Regular cardiac myocyte (primary cell): ENCODE data around the gene SMIM11. TPM values are rescaled to one million over a fixed set of nuclear protein-coding genes. Genes with fewer than 3 reads are reported as not detected.

ENCODE experiments used
- total RNA-seq: library from RNA; depleted of rRNA; stranded (reverse); fragments of >200 nt; gene quantifications from 2 replicates; pipeline ENCODE4 v1.2.3, GENCODE V29; 2014

The SMIM11 gene, protein sequence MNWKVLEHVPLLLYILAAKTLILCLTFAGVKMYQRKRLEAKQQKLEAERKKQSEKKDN
- total RNA-seq: 2.7 and 5.6 TPM in 2 replicates

DNA sequence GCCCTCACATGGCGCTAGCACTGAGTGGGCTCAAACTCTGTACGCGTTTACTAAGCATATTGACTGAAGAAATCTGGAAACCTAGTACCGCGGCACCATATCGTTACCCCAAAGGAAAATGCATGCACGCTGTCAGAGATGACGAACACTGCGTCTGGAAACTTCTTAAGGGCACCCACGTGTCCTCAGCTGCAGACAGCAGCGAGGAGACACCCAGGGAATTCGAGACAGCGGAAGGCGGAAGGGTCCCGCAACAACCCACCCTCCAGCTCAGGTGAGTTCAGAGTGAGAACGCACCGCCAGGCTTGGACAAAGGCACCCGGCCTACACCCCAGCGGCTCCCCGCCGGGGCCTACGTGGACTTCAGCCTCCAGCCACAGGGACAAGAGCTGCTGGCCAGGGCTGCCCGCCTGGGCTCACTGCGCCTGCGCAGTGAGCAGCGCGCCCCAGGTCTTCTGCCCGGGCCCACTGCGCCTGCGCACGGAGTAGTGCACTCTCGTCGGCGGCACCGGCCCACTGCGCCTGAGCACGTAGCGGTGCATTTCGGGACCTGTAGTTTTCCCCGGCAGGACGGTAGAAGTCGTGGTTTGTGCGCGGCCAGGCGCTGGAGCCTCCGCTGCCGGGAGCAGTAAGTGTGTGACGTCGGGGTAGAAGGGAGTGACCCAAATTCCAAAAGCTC, at the start of gene SMIM11:
Gene SMIM11, plus strand, starts transcription at position 568 of the 679 bp plus-strand sequence. CDS start 3,998 bp downstream, outside the sequence.

DNA sequence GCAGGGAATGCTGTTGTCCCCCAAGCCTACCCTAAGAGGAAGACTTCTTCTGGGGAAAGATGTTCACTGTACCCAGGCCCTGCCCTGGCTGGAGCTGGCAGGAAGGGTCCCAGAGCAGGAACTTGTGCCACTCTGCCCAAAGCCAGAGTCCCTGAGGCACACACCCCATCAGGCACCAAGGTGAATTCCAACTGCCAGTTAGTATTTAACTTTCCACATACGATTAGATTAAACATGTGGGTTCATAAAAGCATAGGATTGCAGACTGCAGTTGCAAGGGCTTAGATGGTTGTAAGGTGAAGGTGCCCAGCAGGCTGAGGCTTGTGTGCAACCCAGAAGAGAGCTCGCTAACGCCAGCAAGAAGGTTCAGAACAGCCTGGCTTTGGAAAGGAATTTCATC, 11.6 kb upstream of the SMIM11 start, which contains the start of gene KCNE2:
Gene KCNE2, plus strand, starts transcription at position 274 of the 400 bp plus-strand sequence. CDS start 6,473 bp downstream, outside the sequence.

DNA sequence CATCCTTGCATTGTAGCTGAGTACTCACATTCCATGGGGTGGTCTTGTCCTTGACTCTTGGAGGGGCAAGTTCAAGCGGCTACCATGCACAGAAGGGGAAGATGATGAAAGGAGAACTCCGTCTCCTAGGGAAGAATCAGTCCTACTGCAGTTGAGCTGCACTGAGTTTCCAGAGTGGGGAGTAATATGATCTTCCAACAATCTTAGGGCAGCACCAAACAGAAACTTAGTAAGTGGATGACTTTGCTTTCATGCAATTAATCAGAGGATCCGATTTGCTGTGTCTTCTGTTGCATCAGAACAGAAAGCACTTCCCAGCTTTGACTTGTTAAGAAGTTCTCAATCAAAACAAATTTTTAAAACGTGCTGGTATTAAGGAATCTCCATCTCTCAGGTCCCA, 48.5 kb downstream of the SMIM11 start, which contains the start of gene SMIM34:
Gene SMIM34, minus strand, starts transcription at position 147 of the 400 bp plus-strand sequence. Its CDS starts 112 bp downstream, at position 35.

Other genes with a start within 250 kb of the SMIM11 start
- gene KCNE2, start 11.5 kb upstream of the SMIM11 start, total RNA-seq: not detected in 2 replicates
- not detected in 2 replicates for gene SMIM34, start 48.4 kb downstream of the SMIM11 start, total RNA-seq
- 0.19 and 0.56 TPM in 2 replicates for gene KCNE1, start 136.7 kb downstream of the SMIM11 start, total RNA-seq
- 174 and 809 TPM in 2 replicates for gene RCAN1, start 239.6 kb downstream of the SMIM11 start, total RNA-seq